Activated naive CD8-positive, alpha-beta T cell treated with anti-CD3 and anti-CD28 coated beads, Interleukin-2, amount 50 U/mL, for 24 hours (primary cell): Measurements from ENCODE around the gene LRTM2.

Source experiments
- ATAC-seq: fragments of 150-1000 bp; cut with Tn5 transposase; one replicate; pipeline ENCODE4 v1.10.0; 2021
- DNase-seq: peaks from one replicate; pipeline ENCODE4 v3.0.0; 2021
- H3K27ac Mint-ChIP-seq: one replicate; pipeline ENCODE4 v1.8.0; 2021; ENCODE audit warnings: mild to moderate bottlenecking, mixed read lengths
- H3K27me3 Mint-ChIP-seq: one replicate; pipeline ENCODE4 v1.8.0; 2021; ENCODE audit warnings: mixed read lengths
- H3K36me3 Mint-ChIP-seq: one replicate; pipeline ENCODE4 v1.8.0; 2021; ENCODE audit warnings: low read depth, mixed read lengths
- H3K4me1 Mint-ChIP-seq: one replicate; pipeline ENCODE4 v1.8.0; 2021; ENCODE audit warnings: mixed read lengths
- H3K4me3 Mint-ChIP-seq: one replicate; pipeline ENCODE4 v1.8.0; 2021; ENCODE audit warnings: mild to moderate bottlenecking, moderate library complexity, mixed read lengths
- H3K9me3 Mint-ChIP-seq: one replicate; pipeline ENCODE4 v1.8.0; 2021; ENCODE audit warnings: mixed read lengths

LRTM2 gene

GRCh38 chr12:1864456-1864855, 44.1 kb downstream of the LRTM2 start:
- no peak for DNase-seq
- H3K27ac Mint-ChIP-seq: no peak overlapping the region
- H3K27me3 Mint-ChIP-seq: peaks cover 25% of the 10 kb centered on the region

GRCh38 chr12:1864867-1865266, 44.5 kb downstream of the LRTM2 start:
- ATAC-seq (no peak), DNase-seq (no peak)
- Mint-ChIP-seq H3K27ac (no peak overlapping the region), H3K36me3 (peaks cover 1% of the 10 kb centered on the region), H3K27me3 (peaks cover 27% of the 10 kb centered on the region), H3K9me3 (no peaks in the 10 kb centered on the region), H3K4me1 (no peaks in the 10 kb centered on the region), H3K4me3 (no peak overlapping the region)

More at GRCh38 chr12:1864456-1864855, 44.1 kb downstream of the LRTM2 start:
- Mint-ChIP-seq H3K4me3 (no peak overlapping the region), H3K9me3 (no peaks in the 10 kb centered on the region), H3K4me1 (no peaks in the 10 kb centered on the region), H3K36me3 (peaks cover 1% of the 10 kb centered on the region)
- no peak for ATAC-seq

DNA sequence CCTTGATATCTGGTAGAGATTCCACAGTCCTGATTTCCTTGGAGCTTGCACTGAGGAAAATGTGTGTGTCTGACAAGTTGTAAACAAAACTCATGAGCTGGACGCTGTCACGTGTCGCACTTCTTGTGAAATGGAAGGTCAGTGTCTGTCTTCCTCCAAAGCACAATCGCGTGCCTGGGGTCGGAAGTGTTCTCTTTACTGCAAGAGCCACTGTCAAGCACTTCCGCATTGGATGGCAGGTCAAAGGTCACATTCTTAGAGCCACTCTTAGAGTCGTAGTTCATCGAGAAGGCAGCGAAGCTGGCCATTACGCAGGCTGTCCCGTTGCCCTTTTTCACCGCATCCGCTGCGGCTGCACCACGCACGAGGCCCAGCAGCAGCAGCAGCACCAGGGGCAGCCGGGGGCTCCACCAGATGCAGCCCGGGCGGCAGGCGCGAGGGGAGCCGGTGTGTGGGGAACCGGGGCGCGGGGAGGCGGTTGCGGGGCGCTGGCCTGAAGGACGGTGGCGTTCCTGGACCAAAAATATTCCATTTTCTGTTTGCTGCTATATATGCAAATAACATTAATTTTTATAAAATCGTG, 45.0 kb downstream of the LRTM2 start:
- no peak for DNase-seq
- no peaks in the 10 kb centered on the region for H3K4me1 Mint-ChIP-seq
- H3K27ac Mint-ChIP-seq: no peak overlapping the region
- peaks cover 27% of the 10 kb centered on the region for H3K27me3 Mint-ChIP-seq
- ATAC-seq: no peak
- H3K4me3 Mint-ChIP-seq: no peak overlapping the region
- peaks cover 1% of the 10 kb centered on the region for H3K36me3 Mint-ChIP-seq
- no peaks in the 10 kb centered on the region for H3K9me3 Mint-ChIP-seq

DNA sequence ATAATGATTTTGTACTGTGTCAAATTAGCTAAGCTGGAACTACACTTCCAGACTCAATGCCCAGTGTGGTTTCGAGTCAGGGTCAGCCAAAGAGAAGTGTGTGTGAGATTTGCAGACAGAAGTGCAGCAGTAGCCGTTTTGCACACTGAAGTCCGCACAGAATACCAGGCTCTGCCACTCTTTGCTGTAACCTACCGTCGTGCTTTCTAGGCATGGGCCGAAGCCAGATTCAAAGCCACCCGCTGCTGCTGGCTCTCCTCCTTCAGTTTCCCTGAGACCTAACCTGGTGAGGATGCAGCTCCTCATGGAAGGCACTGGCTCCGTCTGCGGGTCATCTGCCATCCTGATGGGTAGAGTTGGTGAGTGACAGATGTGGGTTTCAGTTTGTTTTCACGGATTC, 48.8 kb downstream of the LRTM2 start:
- H3K9me3 Mint-ChIP-seq: no peaks in the 10 kb centered on the region
- no peaks in the 10 kb centered on the region for H3K4me1 Mint-ChIP-seq
- no peak overlapping the region for H3K4me3 Mint-ChIP-seq
- ATAC-seq (no peak), DNase-seq (no peak)
- H3K36me3 Mint-ChIP-seq: peaks cover 1% of the 10 kb centered on the region
- H3K27ac Mint-ChIP-seq: no peak overlapping the region
- H3K27me3 Mint-ChIP-seq: peaks cover 19% of the 10 kb centered on the region

- Mint-ChIP-seq H3K4me3 (no peak overlapping the region), H3K36me3 (no peaks in the 10 kb centered on the region), H3K27ac (no peak overlapping the region), H3K27me3 (peaks cover 17% of the 10 kb centered on the region), H3K4me1 (no peaks in the 10 kb centered on the region), H3K9me3 (no peaks in the 10 kb centered on the region)
- DNase-seq (no peak), ATAC-seq (no peak)
Observed at GRCh38 chr12:1870086-1870485, 49.7 kb downstream of the LRTM2 start.

DNA sequence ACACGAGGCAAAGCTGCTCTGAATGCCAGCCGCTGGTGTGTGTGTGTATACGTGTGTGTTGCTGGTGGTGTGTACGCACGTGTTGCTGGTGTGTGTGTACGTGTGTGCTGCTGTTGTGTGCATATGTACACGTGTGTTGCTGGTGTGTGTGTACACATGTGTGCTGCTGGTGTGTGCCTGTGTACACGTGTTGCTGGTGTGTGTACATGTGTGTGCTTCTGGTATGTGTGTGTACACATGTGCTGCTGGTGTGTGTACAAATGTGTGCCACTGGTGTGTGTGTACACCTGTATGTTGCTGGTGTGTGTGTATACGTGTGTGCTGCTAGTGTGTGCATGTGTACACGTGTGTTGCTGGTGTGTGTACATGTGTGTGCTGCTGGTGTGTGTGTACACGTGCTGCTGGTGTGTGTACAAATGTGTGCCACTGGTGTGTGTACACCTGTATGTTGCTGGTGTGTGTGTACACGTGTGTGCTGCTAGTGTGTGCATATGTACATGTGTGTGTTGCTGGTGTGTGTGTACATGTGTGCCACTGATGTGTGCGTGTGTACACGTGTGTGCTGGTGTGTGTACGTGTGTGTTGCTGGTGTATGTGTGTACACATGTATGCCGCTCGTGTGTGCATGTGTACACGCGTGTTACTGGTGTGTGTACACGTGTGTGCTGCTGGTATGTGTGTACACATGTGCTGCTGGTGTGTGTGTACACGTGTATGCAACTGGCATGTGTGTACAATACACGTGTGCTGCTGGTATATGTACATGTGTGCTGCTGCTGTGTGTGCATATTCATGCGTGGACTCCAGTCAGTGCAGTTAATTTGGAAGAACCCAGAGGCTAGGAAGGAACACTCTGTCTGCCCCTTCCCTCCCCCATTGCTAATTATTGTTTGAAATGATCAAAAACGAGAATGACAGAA, 50.9 kb downstream of the LRTM2 start:
- Mint-ChIP-seq H3K9me3 (no peaks in the 10 kb centered on the region), H3K36me3 (no peaks in the 10 kb centered on the region), H3K4me3 (no peak overlapping the region), H3K27me3 (peaks cover 11% of the 10 kb centered on the region), H3K27ac (no peak overlapping the region), H3K4me1 (no peaks in the 10 kb centered on the region)
- no peak for ATAC-seq
- no peak for DNase-seq

DNA sequence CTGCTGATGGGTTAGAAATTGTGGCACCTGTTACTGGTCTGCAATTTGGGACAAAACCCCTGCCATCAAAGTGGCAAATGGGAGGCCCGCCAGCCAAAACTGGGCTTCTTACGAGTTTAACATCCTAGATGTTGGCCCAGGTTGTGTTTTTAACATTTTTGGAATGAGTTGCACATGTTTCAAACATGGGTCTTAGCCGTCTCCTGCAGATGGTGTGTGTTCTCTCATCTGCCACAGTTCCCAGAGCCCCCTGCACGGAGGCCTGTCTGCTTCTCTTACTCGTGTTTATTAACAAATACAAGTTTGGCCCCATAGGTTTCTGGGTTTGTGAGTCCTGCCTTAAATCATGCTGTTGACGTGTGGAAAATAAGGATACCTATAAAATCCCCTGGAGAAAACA, 51.6 kb downstream of the LRTM2 start:
- Mint-ChIP-seq H3K27me3 (peaks cover 7% of the 10 kb centered on the region), H3K9me3 (no peaks in the 10 kb centered on the region), H3K4me1 (no peaks in the 10 kb centered on the region), H3K36me3 (no peaks in the 10 kb centered on the region), H3K27ac (no peak overlapping the region), H3K4me3 (no peak overlapping the region)
- ATAC-seq: no peak
- DNase-seq: no peak

DNA sequence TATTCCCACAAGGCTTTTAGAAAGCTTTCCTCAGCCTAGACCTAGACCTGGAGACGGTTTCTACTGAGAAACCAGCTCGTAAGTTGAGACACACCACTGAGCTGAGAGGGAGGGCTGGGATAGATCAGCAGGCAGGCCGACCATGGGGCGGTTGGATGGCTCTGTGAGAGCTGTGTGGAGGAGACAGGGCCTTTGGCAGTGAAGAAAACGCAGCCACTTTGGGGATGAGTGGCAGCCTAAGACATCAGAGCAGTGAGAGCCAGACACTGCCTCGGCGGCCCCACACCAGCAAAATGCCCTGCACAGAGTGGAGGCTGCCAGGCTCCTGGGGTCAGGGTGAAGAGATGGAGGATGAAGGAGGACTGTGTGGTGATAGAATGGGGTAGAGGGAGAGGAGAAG, 52.1 kb downstream of the LRTM2 start:
- Mint-ChIP-seq H3K27ac (no peak overlapping the region), H3K4me3 (no peak overlapping the region), H3K36me3 (no peaks in the 10 kb centered on the region), H3K4me1 (no peaks in the 10 kb centered on the region), H3K9me3 (no peaks in the 10 kb centered on the region), H3K27me3 (peaks cover 4% of the 10 kb centered on the region)
- DNase-seq: no peak
- no peak for ATAC-seq

- no peaks in the 10 kb centered on the region for H3K4me1 Mint-ChIP-seq
- DNase-seq (no peak), ATAC-seq (no peak)
- H3K36me3 Mint-ChIP-seq: no peaks in the 10 kb centered on the region
- H3K9me3 Mint-ChIP-seq: no peaks in the 10 kb centered on the region
- no peak overlapping the region for H3K27ac Mint-ChIP-seq
- peaks cover 2% of the 10 kb centered on the region for H3K27me3 Mint-ChIP-seq
- H3K4me3 Mint-ChIP-seq: no peak overlapping the region
Observed at GRCh38 chr12:1873531-1874510, 53.5 kb downstream of the LRTM2 start.

DNA sequence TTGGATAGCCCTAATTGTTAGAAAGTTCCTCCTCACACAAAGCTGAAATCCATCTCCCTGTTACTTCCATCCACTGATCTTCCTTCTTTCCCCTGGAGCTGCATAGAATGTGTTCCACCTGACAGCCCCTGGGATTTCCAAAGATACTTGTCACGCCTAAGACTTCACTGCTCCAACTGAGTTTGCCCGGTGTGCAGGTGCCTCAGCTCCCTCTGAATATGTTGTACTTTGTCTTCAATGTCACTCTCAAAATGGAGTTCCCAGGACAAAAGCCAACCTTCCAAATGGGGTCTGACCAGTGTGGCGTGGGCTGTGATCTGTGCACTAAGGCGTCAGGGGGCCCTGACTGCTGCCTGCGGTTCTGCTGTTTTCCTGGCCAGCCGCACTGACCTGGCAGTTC, 55.2 kb downstream of the LRTM2 start:
- H3K4me1 Mint-ChIP-seq: no peaks in the 10 kb centered on the region
- H3K36me3 Mint-ChIP-seq: no peaks in the 10 kb centered on the region
- H3K27me3 Mint-ChIP-seq: no peaks in the 10 kb centered on the region
- H3K27ac Mint-ChIP-seq: no peak overlapping the region
- no peak for DNase-seq
- no peaks in the 10 kb centered on the region for H3K9me3 Mint-ChIP-seq
- H3K4me3 Mint-ChIP-seq: no peak overlapping the region
- no peak for ATAC-seq

GRCh38 chr12:1876086-1876485, 55.7 kb downstream of the LRTM2 start:
- H3K27me3 Mint-ChIP-seq: no peaks in the 10 kb centered on the region
- H3K27ac Mint-ChIP-seq: no peak overlapping the region
- H3K4me1 Mint-ChIP-seq: no peaks in the 10 kb centered on the region
- ATAC-seq (no peak), DNase-seq (no peak)
- no peak overlapping the region for H3K4me3 Mint-ChIP-seq
- no peaks in the 10 kb centered on the region for H3K9me3 Mint-ChIP-seq
- H3K36me3 Mint-ChIP-seq: no peaks in the 10 kb centered on the region

DNA sequence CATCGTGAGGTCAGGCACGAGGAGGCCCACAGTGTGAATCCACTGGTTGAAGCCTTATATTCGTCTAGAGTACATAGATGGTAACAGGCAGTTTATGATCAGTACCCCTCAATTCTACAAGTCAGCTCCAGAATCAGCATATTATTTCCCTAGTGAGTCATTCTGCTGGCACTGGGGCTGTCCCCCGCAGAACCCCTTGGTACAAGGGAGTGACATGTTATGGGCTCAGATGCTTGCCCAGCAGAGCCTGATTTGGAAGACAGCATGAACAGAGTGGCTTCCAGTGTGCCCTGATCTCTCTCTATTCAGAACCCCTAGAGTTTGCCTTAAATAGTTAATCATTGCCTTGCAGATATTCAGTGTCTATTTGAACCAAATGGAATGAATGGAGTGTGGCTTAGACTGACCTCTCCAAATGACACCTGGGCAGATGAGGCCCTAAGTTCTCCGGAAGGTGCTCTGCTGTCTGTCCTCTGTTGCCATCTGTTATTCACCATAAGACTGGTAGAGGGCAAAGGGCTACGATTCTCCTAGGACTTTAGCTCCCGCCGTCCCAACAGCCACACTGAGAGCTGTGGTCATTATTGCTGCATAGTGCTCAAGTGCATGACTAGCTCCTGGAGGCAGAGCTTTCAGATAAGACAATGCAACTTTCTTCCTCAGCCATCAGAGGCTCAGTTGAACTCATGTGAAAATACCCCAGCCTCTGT, 57.0 kb downstream of the LRTM2 start:
- H3K27ac Mint-ChIP-seq: no peak overlapping the region
- no peak overlapping the region for H3K4me3 Mint-ChIP-seq
- DNase-seq (no peak), ATAC-seq (peak; percentile 49)
- H3K36me3 Mint-ChIP-seq: no peaks in the 10 kb centered on the region
- no peaks in the 10 kb centered on the region for H3K27me3 Mint-ChIP-seq
- no peaks in the 10 kb centered on the region for H3K9me3 Mint-ChIP-seq
- no peaks in the 10 kb centered on the region for H3K4me1 Mint-ChIP-seq

- no peak overlapping the region for H3K4me3 Mint-ChIP-seq
- no peak overlapping the region for H3K27ac Mint-ChIP-seq
- ATAC-seq: no peak
- H3K4me1 Mint-ChIP-seq: no peaks in the 10 kb centered on the region
- no peaks in the 10 kb centered on the region for H3K9me3 Mint-ChIP-seq
- H3K27me3 Mint-ChIP-seq: no peaks in the 10 kb centered on the region
- DNase-seq: no peak
- no peaks in the 10 kb centered on the region for H3K36me3 Mint-ChIP-seq
Observed at GRCh38 chr12:1878214-1878613, 57.8 kb downstream of the LRTM2 start.

DNA sequence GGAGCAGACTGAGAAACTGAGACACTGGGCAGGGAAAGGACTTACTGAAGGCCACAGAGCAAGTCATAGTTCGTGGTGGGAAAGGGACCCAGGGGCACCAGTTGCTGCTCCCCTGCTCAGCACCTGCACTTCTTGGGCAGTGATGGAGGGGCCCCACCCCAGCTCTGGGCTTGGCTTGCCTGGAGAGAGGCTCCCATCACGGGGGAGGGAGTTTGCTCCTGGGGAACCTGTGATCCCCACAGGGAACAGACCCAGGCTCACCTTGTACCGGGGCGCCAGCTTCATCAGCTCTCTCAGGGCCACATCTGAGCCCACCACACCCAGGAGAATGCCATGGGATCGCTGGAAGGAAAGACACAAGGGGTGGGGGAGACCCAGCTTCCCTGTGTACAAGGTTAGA, 58.3 kb downstream of the LRTM2 start:
- Mint-ChIP-seq H3K9me3 (no peaks in the 10 kb centered on the region), H3K27ac (no peak overlapping the region), H3K4me3 (no peak overlapping the region), H3K4me1 (no peaks in the 10 kb centered on the region), H3K27me3 (no peaks in the 10 kb centered on the region), H3K36me3 (no peaks in the 10 kb centered on the region)
- ATAC-seq (no peak), DNase-seq (no peak)
